Type B pancreatic cell (in vitro differentiated cells): ENCODE data around the gene BBS2. TPM values are rescaled to one million over a fixed set of nuclear protein-coding genes. Genes with fewer than 3 reads are reported as not detected.

Source experiments
- DNase-seq: peaks from one replicate; pipeline ENCODE4 v3.0.0; 2021; ENCODE audit warnings: mixed read lengths; ENCODE audit not compliant: unreplicated experiment; ENCODE audit errors: extremely low spot score
- H3K27ac Mint-ChIP-seq: 2 replicates; pipeline ENCODE4 v1.8.0; 2021; ENCODE audit warnings: mild to moderate bottlenecking, mixed read lengths
- H3K27me3 Mint-ChIP-seq: 2 replicates; pipeline ENCODE4 v1.8.0; 2021; ENCODE audit warnings: mixed read lengths
- H3K36me3 Mint-ChIP-seq: 2 replicates; pipeline ENCODE4 v1.8.0; 2021; ENCODE audit warnings: mixed read lengths
- H3K4me1 Mint-ChIP-seq: one replicate; pipeline ENCODE4 v1.8.0; 2021; ENCODE audit warnings: mixed read lengths; ENCODE audit not compliant: unreplicated experiment
- H3K4me3 Mint-ChIP-seq: 2 replicates; pipeline ENCODE4 v1.8.0; 2021; ENCODE audit warnings: mild to moderate bottlenecking, mixed read lengths
- H3K9me3 Mint-ChIP-seq: 2 replicates; pipeline ENCODE4 v1.8.0; 2021; ENCODE audit warnings: mixed read lengths
- CTCF ChIP-seq: fragments of 200-600 bp; sonication (generic); conservative IDR thresholded peaks from 2 replicates; pipeline ENCODE4 v1.5.0; 2021; ENCODE audit warnings: antibody characterized with exemption, mild to moderate bottlenecking
- total RNA-seq: library from RNA; stranded (reverse); gene quantifications from 2 replicates; pipeline ENCODE4 v1.2.1, GENCODE V29; 2021; ENCODE audit warnings: low replicate concordance

BBS2 gene
- total RNA-seq, 1 donor from 2014 or later, result 39.6 TPM

GRCh38 chr16:56547949-56548567 lies 28.2 kb upstream of the BBS2 start:
- no peaks in the 10 kb centered on the region for H3K36me3 Mint-ChIP-seq

GRCh38 chr16:56547120-56547948 lies 27.5 kb upstream of the BBS2 start:
- H3K9me3 Mint-ChIP-seq, result no peaks in the 10 kb centered on the region
- H3K4me3 Mint-ChIP-seq, result no peak overlapping the region
- no peak overlapping the region for H3K27ac Mint-ChIP-seq
- no peaks in the 10 kb centered on the region for H3K36me3 Mint-ChIP-seq
- no peak for DNase-seq
- H3K27me3 Mint-ChIP-seq, result peaks cover 8% of the 10 kb centered on the region
- peaks cover 12% of the 10 kb centered on the region for H3K4me1 Mint-ChIP-seq
- TF ChIP-seq CTCF, result no peak

More at GRCh38 chr16:56547949-56548567, 28.2 kb upstream of the BBS2 start:
- H3K9me3 Mint-ChIP-seq, result no peaks in the 10 kb centered on the region
- DNase-seq, result no peak
- peaks cover 7% of the 10 kb centered on the region for H3K27me3 Mint-ChIP-seq
- no peak overlapping the region for H3K4me3 Mint-ChIP-seq
- H3K4me1 Mint-ChIP-seq, result peaks cover 12% of the 10 kb centered on the region
- H3K27ac Mint-ChIP-seq, result no peak overlapping the region
- TF ChIP-seq CTCF, result no peak

- no peak overlapping the region for H3K4me3 Mint-ChIP-seq
Measured at GRCh38 chr16:56542039-56542438, 22.2 kb upstream of the BBS2 start.

GRCh38 chr16:56539656-56540055 lies 19.8 kb upstream of the BBS2 start:
- H3K4me1 Mint-ChIP-seq, result no peaks in the 10 kb centered on the region
- no peak for DNase-seq
- no peak overlapping the region for H3K4me3 Mint-ChIP-seq
- no peaks in the 10 kb centered on the region for H3K36me3 Mint-ChIP-seq
- H3K9me3 Mint-ChIP-seq, result peaks cover 8% of the 10 kb centered on the region
- TF ChIP-seq CTCF, result no peak
- no peak overlapping the region for H3K27ac Mint-ChIP-seq
- H3K27me3 Mint-ChIP-seq, result peaks cover 27% of the 10 kb centered on the region

More at GRCh38 chr16:56542039-56542438, 22.2 kb upstream of the BBS2 start:
- no peak for DNase-seq
- Mint-ChIP-seq H3K36me3 (no peaks in the 10 kb centered on the region), H3K4me1 (no peaks in the 10 kb centered on the region), H3K9me3 (peaks cover 8% of the 10 kb centered on the region), H3K27me3 (peaks cover 13% of the 10 kb centered on the region), H3K27ac (no peak overlapping the region)
- TF ChIP-seq CTCF, result no peak

GRCh38 chr16:56538331-56538730 lies 18.5 kb upstream of the BBS2 start:
- peaks cover 37% of the 10 kb centered on the region for H3K27me3 Mint-ChIP-seq
- no peaks in the 10 kb centered on the region for H3K4me1 Mint-ChIP-seq
- TF ChIP-seq CTCF, result no peak
- peaks cover 8% of the 10 kb centered on the region for H3K9me3 Mint-ChIP-seq
- H3K4me3 Mint-ChIP-seq, result no peak overlapping the region
- no peaks in the 10 kb centered on the region for H3K36me3 Mint-ChIP-seq
- no peak for DNase-seq
- no peak overlapping the region for H3K27ac Mint-ChIP-seq
